GM21447 (cell line): ENCODE measurements around the gene ZBTB1.
"Not testable (repeated sequence)": the region's sequence is repeated elsewhere in the genome, so short reads cannot be mapped to it uniquely, and the experiment has no call there.

Source experiments
- ATAC-seq: cut with Tn5 transposase; IDR thresholded peaks from one replicate; pipeline ENCODE4 v1.9.1; 2021; ENCODE audit not compliant: unreplicated experiment

The ZBTB1 gene

GRCh38 chr14:64496764-64497163, 7.8 kb upstream of the ZBTB1 start:
- ATAC-seq, result no peak

DNA sequence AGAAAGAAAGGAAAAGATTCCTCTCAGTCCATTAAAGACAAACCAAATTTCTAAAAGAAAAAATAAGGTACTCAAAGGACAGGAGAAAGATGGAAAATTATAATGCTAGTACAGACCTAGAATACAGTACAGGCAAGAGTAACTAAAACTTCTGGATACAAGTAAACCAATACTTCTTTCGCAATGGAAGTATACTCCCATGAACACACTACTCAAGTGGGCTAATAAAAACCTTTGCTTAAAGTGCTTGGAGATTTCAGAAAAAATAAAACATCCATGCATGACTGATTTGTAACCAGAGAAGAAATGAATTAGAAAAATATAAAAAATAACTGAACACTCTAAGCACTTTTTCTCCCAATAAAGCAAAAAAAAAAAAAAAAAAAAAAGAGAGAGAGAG, 4.5 kb upstream of the ZBTB1 start:
- ATAC-seq, result no peak

DNA sequence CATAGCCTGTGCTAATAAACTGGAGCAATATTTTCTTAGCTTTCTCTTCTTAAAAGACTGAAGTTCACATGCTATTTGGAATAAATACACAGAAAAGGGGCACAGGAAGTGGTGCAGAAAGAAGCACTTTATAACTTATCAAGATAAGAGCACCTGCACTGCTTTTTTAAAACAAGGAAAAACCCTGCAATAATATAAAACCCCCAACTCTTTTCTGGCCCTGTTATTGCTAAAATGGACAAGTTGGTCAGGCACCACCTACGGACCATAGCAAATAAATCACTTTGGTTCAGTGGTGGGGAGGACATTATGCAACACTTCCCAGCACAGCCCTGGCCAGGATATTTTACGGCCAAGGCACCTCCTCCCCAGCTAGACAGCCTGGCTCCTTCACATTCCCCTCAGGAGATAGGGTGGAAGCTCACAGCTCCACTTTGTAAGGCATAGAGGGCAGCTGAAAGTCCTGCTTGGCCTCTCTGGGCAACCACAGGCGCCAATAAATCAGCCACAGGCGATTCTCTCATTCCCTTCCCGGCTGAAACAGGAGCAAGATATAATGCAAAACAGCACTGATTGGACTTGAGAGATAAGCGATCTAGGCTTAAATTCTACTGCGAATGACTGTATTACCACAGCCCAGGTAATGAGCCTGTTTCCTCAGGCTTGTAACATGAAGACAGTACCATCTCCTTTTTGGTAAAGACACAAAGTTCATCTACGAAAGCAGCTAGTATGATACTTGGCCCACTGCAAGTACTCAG, 3.0 kb upstream of the ZBTB1 start:
- ATAC-seq, result no peak

GRCh38 chr14:64502456-64502855, 2.1 kb upstream of the ZBTB1 start:
- ATAC-seq, result no peak

GRCh38 chr14:64502887-64503433, 1.6 kb upstream of the ZBTB1 start:
- ATAC-seq, result no peak

DNA sequence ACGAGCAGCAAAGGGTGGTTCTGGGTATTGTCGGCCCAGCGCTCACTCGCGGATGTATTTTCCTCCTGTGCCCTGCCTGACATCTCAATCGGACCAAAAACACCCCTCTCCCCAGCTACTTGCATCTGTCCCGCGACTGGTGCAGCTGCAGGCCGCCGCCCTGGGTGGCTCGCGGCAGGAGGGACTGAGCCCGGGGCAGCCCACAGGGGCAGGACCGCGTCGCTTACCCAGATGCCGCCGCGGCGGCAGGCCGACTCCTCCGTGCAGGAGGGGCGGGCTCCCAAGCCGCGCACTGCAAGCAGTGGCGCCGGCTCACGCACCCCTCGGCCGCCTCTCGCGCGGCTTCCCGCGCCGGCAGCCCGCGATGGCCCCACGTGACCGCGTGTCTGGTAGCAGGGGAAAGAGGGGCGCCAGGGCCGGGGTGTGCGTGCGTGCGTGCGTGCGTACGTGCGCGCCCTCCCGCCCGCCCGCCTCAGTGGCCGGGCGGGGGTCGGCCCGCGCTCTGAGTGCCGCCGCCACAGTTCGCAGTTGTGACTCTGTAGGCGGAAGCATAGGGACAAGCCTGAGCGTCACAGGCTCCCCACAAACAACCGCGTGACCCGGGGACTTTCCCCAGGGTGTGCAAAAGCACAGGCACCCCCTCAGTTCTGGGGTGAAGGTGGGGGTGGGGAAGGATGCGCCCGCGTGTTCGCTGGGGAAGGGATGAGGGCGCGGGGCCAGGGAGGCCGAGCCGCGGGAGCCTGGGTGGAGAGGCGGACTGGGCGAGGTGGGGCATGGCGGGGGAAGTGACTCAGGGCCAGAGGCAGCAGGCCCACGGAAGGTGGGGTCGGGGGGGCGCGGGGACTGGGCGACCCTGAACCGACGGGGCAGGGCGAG, 898 bp upstream of the ZBTB1 start, which contains the start of gene ZBTB25:
TSS of gene ZBTB25 (minus strand) at position 405 of the 876 bp plus-strand sequence. CDS start 13,305 bp downstream, outside the sequence.
- ATAC-seq, result peak; percentile 57

DNA sequence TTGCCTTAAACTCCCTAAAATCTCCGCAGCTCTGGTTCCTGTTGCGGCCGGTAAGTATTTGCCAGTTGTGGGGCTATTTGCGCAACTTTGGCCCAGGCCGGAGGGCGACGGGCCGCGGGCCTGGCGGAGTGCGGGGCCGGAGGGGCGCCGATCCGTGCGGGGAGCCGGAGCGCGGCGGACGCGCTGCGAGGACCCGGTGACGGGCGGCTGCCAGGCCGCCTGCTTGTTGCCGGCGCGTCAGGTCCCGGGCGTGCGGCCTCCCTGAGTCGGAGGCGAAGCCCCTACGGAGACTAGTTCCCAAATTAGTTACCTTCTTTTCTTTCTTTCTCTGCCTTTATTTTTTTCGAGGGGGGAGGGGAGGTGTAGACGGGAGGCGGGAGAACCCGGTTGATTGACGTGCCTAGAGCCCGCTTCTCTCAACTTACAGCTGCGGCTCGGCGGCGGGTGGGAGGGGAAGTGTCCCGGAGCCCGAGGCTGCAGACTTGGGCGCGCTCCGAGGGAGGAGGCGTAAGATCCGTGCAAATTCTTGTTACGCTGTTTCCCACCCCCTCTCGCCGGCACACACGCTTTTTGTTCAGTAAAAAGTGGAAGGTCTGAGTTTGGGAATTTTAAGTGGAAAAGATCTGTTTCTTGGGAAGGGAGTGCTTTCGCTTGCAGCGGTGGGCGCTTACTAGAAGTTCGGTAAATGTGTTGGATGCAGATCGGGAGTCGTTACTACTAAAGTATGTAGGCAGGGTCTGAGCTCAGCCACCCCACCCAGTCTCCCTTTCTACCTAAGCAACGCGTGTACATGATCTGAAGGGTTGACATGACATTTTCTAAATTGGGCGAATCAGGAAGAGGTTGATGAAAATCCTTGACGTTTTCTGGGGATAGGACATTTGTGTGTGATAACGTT, 576 bp downstream of the ZBTB1 start:
- ATAC-seq, result no peak

- no peak for ATAC-seq
These were observed 2.2 kb downstream of the ZBTB1 start for GRCh38 chr14:64506721-64507120.

DNA sequence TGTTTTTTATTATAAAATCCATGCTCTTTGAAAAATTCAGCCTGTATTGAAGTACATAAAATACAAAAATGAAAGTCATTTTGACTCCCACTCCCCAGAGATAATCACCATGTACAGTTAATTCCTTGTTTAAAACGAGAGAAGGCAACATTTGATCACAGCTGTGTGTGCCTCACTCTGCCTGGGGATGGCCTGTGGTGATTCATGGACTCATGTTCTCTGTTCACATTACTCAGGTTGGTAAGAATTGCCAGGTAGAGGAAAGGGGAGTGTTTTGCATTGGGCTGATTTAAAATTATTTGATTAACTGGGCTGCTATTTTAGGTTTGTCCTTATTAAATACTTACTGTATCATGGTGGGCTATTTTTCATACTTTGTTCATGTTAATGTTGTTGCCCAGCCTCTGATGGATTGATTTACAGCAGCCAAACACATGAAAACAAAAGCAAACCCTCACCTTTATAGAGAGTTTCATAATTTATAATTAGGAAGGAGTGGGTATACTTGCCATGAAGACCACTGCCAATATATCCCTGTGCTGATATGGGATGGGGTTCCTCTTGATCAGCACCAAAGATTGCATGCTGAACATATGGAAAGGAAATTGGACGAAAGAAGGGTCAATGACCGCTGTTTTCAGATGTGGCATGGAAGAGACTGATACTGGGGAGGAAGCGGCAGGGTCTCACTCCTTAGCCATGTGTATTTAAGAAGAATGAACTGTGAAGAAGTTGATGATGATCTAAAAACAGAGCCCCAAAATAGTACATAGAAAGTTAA, 3.0 kb downstream of the ZBTB1 start:
- no peak for ATAC-seq

GRCh38 chr14:64508215-64508776, 3.7 kb downstream of the ZBTB1 start:
- no peak for ATAC-seq

GRCh38 chr14:64509036-64509435, 4.5 kb downstream of the ZBTB1 start:
- no peak for ATAC-seq

- no peak for ATAC-seq
These were observed 6.5 kb downstream of the ZBTB1 start for GRCh38 chr14:64510825-64511671.

DNA sequence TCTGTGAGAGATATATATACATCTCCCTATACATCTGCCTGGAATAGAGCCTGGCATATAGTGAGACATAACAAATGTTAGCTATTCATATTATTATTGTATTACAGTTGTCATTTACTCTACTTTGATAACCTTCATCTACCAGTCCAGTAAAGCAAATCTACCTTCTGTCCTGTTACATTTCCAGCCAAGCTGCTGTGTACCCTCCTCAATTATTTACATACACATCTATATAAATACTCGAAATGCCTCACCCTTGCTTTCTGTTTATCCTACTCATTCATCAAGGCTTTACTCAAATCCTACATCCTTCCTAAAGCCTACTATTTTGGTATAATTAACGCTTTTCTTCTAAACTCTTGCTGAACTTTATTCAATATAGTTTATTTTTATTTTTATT, 8.7 kb downstream of the ZBTB1 start:
- no peak for ATAC-seq

GRCh38 chr14:64515053-64515452, 10.5 kb downstream of the ZBTB1 start:
- no peak for ATAC-seq

DNA sequence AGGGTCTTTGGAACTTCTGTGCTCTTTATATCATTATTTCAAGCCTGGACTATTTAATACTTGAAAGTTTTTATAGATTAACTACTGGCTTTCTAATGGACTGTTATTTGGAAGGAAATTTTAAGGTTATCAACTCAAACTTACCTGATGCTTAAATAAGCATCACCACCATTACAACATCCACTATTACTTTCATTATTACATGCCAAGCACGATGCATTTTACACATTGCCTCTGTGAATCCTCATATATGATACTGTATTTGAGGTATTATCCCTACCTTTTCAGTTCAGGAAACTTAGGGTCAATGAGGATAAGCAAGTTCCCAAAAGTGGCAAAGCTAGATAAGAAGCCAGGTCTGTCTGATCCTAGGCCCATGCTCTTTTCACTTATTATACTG, 12.4 kb downstream of the ZBTB1 start:
- no peak for ATAC-seq

DNA sequence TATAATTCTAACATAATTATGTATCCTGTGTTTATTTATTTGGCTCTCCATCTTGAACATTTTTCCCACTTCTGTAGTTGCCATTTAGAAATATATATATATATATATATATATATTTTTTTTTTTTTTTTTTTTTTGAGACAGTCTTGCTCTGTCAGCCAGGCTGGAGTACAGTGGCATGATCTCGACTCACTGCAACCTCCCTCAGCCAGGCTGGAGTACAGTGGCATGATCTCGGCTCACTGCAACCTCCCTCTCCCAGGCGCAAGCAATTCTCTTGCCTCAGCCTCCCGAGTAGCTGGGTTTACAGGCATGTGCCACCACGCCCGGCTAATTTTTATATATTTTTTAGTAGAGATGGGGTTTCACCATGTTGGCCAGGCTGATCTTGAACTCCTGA, 13.1 kb downstream of the ZBTB1 start:
- not testable (repeated sequence) for ATAC-seq

DNA sequence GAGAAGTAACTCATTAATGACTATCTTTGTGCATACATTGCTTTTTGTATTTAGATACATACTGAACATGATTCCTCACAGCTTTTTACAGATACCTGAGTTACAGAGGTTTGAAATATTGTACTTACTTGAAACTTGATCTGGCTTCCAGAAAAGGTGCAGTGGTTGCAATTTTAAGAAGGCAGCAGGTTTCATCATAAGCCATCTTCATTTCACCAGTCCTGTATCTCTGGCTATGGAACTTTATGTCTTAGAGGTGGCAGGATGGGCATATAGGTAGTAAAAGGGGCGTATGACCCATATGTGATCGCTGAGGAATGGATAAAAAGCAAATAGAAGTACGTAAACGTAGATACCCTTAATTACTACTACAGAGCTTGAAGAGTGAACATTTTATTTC, 13.7 kb downstream of the ZBTB1 start:
- no peak for ATAC-seq

DNA sequence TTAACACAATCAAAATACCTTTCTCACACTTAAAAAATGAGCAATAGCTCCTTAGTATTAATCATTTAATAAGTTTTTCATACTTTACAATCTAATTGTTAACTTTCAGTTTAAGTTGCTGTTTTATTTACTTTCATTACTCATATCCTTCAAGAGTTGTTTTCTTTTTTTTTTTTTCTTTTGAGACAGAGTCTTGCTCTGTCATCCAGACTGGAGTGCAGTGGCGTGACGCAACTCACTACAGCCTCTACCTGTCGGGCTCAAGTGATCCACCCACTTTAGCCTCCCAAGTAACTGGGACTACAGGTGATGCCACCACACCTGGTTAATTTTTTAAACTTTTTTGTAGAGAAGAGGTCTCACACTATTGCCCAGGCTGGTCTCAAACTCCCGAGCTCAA, 16.1 kb downstream of the ZBTB1 start:
- ATAC-seq, result no peak
